Mesothelial cell of epicardium (in vitro differentiated cells): Measurements from ENCODE around the gene SLC2A2. TPM values are rescaled to one million over a fixed set of nuclear protein-coding genes. Genes with fewer than 3 reads are reported as not detected.

ENCODE experiments used
- DNase-seq, 2 experiments: peaks; one replicate each; pipeline ENCODE4 v3.0.0; 2021; ENCODE audit warnings: low spot score in 2 of 2; ENCODE audit not compliant: unreplicated experiment in 2 of 2
- H3K27ac Mint-ChIP-seq: 2 replicates; pipeline ENCODE4 v1.8.0; 2021; ENCODE audit warnings: mixed read lengths
- H3K27me3 Mint-ChIP-seq: 2 replicates; pipeline ENCODE4 v1.8.0; 2021; ENCODE audit warnings: low read depth, mixed read lengths
- H3K36me3 Mint-ChIP-seq: 2 replicates; pipeline ENCODE4 v1.8.0; 2021; ENCODE audit warnings: mixed read lengths
- H3K4me1 Mint-ChIP-seq: 2 replicates; pipeline ENCODE4 v1.8.0; 2021; ENCODE audit warnings: mixed read lengths
- H3K4me3 Mint-ChIP-seq: 2 replicates; pipeline ENCODE4 v1.8.0; 2021; ENCODE audit warnings: mild to moderate bottlenecking, moderate library complexity, mixed read lengths
- H3K9me3 Mint-ChIP-seq: 2 replicates; pipeline ENCODE4 v1.8.0; 2021; ENCODE audit warnings: mixed read lengths
- CTCF ChIP-seq: fragments of 200-600 bp; sonication (generic); IDR thresholded peaks from one replicate; pipeline ENCODE4 v1.5.0; 2021; ENCODE audit warnings: antibody characterized with exemption; ENCODE audit not compliant: unreplicated experiment
- total RNA-seq: library from RNA; stranded (reverse); gene quantifications from 3 replicates; pipeline ENCODE4 v1.2.1, GENCODE V29; 2021

SLC2A2 gene
- total RNA-seq, 1 donor from 2014 or later: not detected

DNA sequence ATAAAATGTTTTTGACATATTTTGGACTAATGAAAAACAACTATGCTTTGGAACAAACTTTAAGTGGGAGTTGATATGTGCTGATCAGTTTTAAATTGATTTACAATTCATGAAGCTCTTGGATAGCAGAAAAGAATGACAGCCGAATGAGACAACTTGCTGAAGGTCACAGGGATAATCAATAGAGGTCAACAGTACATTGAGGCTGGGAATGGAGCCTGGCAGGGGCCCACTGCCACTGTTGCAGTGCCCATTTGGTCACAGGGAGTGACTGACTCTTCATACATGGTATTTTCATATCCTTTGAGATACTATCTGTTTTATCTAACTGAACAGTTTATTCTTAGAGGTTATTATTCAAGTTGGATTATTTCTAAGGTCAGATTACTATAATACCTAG lies 59.4 kb downstream of the SLC2A2 start:
- Mint-ChIP-seq H3K9me3 (peaks cover 19% of the 10 kb centered on the region), H3K36me3 (no peaks in the 10 kb centered on the region), H3K4me3 (no peak overlapping the region), H3K4me1 (no peaks in the 10 kb centered on the region), H3K27me3 (peaks cover 6% of the 10 kb centered on the region), H3K27ac (no peak overlapping the region)
- no peak for TF ChIP-seq CTCF
- no peak for DNase-seq

DNA sequence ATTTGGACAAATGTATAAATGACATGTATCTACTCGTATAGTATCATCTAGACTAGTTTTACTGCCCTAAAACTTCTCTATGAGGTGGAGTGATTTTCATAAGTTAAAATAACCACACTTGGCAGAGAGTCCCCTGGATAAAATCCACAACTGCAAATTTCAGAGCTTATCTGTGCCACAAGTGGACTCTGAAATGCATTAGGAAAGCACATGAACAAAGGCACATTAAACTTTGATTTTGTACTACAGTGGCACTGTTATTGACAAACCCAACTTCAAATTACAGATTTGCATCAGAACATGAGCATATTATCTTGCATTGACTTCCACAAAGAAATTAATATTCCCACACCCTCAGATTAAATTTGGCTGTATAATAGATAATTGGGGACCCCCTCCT lies 60.0 kb downstream of the SLC2A2 start:
- no peak for TF ChIP-seq CTCF
- Mint-ChIP-seq H3K9me3 (peaks cover 17% of the 10 kb centered on the region), H3K36me3 (no peaks in the 10 kb centered on the region), H3K4me3 (no peak overlapping the region), H3K4me1 (peaks cover 5% of the 10 kb centered on the region), H3K27ac (no peak overlapping the region), H3K27me3 (peaks cover 3% of the 10 kb centered on the region)
- DNase-seq: no peak

DNA sequence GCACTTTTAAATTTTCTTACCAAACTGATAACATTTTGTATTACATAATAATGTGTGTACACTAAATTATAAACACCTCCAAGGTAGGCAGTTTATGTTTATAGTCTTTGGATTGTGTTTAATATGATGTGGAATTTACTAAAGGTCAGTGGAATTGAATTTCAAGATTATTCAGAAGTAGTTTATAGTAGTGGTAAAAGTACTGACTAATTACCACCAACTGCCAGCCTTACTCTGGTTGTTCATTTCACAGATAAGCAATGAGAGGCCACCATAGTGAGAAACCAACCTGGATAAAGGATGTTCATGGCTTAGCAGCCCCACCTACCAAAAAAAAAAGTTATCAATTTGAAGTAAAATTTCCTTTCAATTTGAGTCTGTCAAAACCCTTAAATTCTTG lies 64.1 kb downstream of the SLC2A2 start:
- H3K4me1 Mint-ChIP-seq: peaks cover 5% of the 10 kb centered on the region
- TF ChIP-seq CTCF: no peak
- no peak overlapping the region for H3K4me3 Mint-ChIP-seq
- H3K27me3 Mint-ChIP-seq: no peaks in the 10 kb centered on the region
- DNase-seq: no peak
- no peaks in the 10 kb centered on the region for H3K36me3 Mint-ChIP-seq
- H3K27ac Mint-ChIP-seq: no peak overlapping the region
- H3K9me3 Mint-ChIP-seq: no peaks in the 10 kb centered on the region

DNA sequence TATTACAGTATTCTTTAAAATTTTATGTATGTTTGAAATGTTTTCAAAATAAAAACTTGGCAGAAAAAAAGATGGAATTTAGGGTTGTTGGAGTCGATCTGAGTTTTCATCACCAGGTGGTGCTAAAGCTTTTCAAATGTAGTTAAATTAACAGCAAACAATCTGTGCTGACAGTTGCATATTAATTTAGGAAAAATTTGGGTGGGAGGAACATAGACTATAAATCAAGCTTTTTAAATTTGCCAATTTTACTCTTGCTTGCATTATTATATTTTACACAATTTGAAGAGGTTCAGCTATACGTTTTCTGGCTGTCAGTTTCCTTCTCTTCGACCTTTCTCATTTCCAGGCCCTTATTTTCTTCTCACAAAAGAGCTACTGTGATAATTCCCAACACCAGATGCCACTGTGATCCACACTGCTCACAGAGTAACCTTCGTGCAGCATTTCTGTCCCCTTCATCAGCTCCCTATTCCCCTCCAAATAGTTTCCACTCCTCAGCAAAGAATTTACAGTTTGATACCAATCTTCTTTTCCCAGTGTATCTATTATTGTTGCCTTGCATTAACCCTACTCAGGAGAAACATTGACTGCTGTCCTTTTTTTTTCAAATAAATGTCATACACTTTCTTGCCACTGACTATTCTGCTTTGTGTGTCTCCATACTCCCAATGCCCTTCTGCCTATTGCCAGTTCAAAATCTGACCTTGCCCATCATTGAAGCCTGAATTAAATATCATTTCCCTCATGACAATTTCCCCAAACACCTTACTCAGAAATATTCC lies 64.7 kb downstream of the SLC2A2 start:
- H3K9me3 Mint-ChIP-seq: no peaks in the 10 kb centered on the region
- no peaks in the 10 kb centered on the region for H3K27me3 Mint-ChIP-seq
- no peaks in the 10 kb centered on the region for H3K36me3 Mint-ChIP-seq
- no peak overlapping the region for H3K4me3 Mint-ChIP-seq
- H3K4me1 Mint-ChIP-seq: peaks cover 5% of the 10 kb centered on the region
- H3K27ac Mint-ChIP-seq: no peak overlapping the region
- no peak for DNase-seq
- peak; percentile 83 for TF ChIP-seq CTCF

DNA sequence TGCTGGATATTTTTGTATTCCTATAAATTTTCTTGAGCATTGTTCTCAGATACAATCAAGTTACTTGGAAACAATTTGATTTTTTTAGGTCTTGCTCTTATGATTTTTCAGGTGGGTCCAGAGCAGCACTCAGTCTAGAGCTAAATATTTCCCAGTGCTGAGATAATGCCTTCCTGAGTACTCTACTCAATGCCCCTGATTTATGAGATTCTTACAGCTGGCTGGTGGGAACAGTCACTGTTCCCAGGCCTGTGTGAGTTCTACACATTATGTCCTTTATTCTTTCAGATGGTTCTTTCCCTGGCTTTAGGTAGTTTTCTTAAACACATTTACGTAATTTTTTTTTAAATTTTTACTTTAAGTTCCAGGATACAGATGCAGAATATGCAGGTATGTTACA lies 67.1 kb downstream of the SLC2A2 start:
- DNase-seq: no peak
- Mint-ChIP-seq H3K27me3 (peaks cover 6% of the 10 kb centered on the region), H3K4me1 (peaks cover 5% of the 10 kb centered on the region), H3K27ac (no peak overlapping the region), H3K4me3 (no peak overlapping the region), H3K36me3 (no peaks in the 10 kb centered on the region), H3K9me3 (no peaks in the 10 kb centered on the region)
- no peak for TF ChIP-seq CTCF

DNA sequence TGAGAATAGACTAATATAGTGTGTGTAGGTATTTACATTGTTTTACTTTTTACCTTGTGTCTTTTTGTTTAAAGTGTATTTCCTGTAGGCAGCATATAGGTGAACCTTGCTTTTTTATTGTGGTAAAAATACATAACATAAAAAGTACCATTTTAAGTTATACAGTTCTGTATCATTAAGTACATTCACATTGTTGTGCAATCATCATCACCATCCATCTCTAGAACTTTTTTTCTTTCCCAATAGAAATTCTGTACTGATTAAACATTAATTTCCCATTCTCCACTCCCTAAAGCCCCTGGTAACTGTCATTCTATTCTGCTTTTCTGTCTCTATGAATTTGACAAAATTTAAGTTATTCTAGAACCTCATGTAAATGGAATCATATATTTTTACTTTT lies 69.9 kb downstream of the SLC2A2 start:
- Mint-ChIP-seq H3K4me1 (peaks cover 1% of the 10 kb centered on the region), H3K9me3 (no peaks in the 10 kb centered on the region), H3K27me3 (peaks cover 6% of the 10 kb centered on the region), H3K27ac (no peak overlapping the region), H3K36me3 (no peaks in the 10 kb centered on the region), H3K4me3 (no peak overlapping the region)
- TF ChIP-seq CTCF: no peak
- no peak for DNase-seq
